ENCODE measurements around the gene PPP1R10. TPM values are rescaled to one million over a fixed set of nuclear protein-coding genes. Genes with fewer than 3 reads are reported as not detected.
"Not testable (repeated sequence)": the region's sequence is repeated elsewhere in the genome, so short reads cannot be mapped to it uniquely, and the experiment has no call there.

The PPP1R10 gene
- total RNA-seq, 4 donors from 2014 or later: 24.1 to 31.5 (median 27.0) TPM

GRCh38 chr6:30599625-30600324 is 17.3 kb downstream of the PPP1R10 start:
- H3K27me3 ChIP-seq: no peaks in the 10 kb centered on the region
- peaks cover 5 to 46% of the 10 kb centered on the region in 2 donors for H3K36me3 ChIP-seq
- H3K4me1 ChIP-seq: no peaks in the 10 kb centered on the region
- no peak for TF ChIP-seq CTCF (IDR thresholded peaks at IDR 0.05 in 4 of 5, conservative IDR thresholded peaks at IDR 0.05 in 1 of 5)
- ATAC-seq (no peak), DNase-seq (no peak)
- in situ Hi-C loops (cut with MboI; ENCODE audit: low sequenced_read_pairs in 4 of 4) (loop anchor here in 1 of 4 donors (25.0 kb wide), 1 partner anchor 1588 kb away; the partner anchor contains the start of genes AGER, AGPAT1, GPSM3 and PBX2), intact Hi-C loops (cut with DNase I; ENCODE audit: low total_unique reads) (loop anchor here (5.0 kb wide), 1 partner anchor 117 kb away; no protein-coding TSS in a partner anchor)
- H3K4me3 ChIP-seq: no peak overlapping the region
- H3K9me3 ChIP-seq: no peaks in the 10 kb centered on the region
- no peak overlapping the region for H3K27ac ChIP-seq

- Histone ChIP-seq H3K4me1 (no peaks in the 10 kb centered on the region), H3K27me3 (no peaks in the 10 kb centered on the region), H3K36me3 (peaks cover 5 to 44% of the 10 kb centered on the region in 2 donors), H3K4me3 (no peak overlapping the region), H3K9me3 (no peaks in the 10 kb centered on the region), H3K27ac (no peak overlapping the region)
- intact Hi-C loops (cut with DNase I; ENCODE audit: low total_unique reads) (loop anchor here (5.0 kb wide), 1 partner anchor 117 kb away; no protein-coding TSS in a partner anchor), in situ Hi-C loops (cut with MboI; ENCODE audit: low sequenced_read_pairs in 4 of 4) (no loop called here)
- DNase-seq: no peak
- ATAC-seq: no peak
- no peak for TF ChIP-seq CTCF (IDR thresholded peaks at IDR 0.05 in 4 of 5, conservative IDR thresholded peaks at IDR 0.05 in 1 of 5)
- TF ChIP-seq POLR2A (IDR thresholded peaks at IDR 0.05): no peak
Measured at GRCh38 chr6:30598912-30599624, 18.0 kb downstream of the PPP1R10 start.

GRCh38 chr6:30597315-30598144 is 19.5 kb downstream of the PPP1R10 start:
- TF ChIP-seq CTCF (IDR thresholded peaks at IDR 0.05 in 4 of 5, conservative IDR thresholded peaks at IDR 0.05 in 1 of 5): peak; percentile 62 to 78 (median 72)
- peak in 1 of 2 donors; percentile 13 for TF ChIP-seq POLR2A (IDR thresholded peaks at IDR 0.05)
- H3K27me3 ChIP-seq; in situ Hi-C loops (cut with MboI; ENCODE audit: low sequenced_read_pairs in 4 of 4); H3K4me3 ChIP-seq; H3K9me3 ChIP-seq; H3K4me1 ChIP-seq; H3K27ac ChIP-seq: not testable (repeated sequence)
- ATAC-seq: peak; percentile 75 to 81
- intact Hi-C loops (cut with DNase I; ENCODE audit: low total_unique reads): loop anchor here (2.0 to 5.0 kb wide), 2 partner anchors 57 to 115 kb away; no protein-coding TSS in a partner anchor
- peak in 1 of 2 donors; percentile 67 for DNase-seq
- peaks cover 0 to 42% of the 10 kb centered on the region in 2 donors for H3K36me3 ChIP-seq

- peaks cover 0 to 4% of the 10 kb centered on the region in 2 donors for H3K4me1 ChIP-seq
- ATAC-seq (no peak), DNase-seq (no peak)
- in situ Hi-C loops (cut with MboI; ENCODE audit: low sequenced_read_pairs in 4 of 4): no loop called here
- no peak for TF ChIP-seq POLR2A (IDR thresholded peaks at IDR 0.05)
- TF ChIP-seq CTCF (IDR thresholded peaks at IDR 0.05 in 4 of 5, conservative IDR thresholded peaks at IDR 0.05 in 1 of 5): no peak
- H3K4me3 ChIP-seq: no peak overlapping the region
- intact Hi-C loops (cut with DNase I; ENCODE audit: low total_unique reads): no loop called here
- H3K27me3 ChIP-seq: no peaks in the 10 kb centered on the region
- no peaks in the 10 kb centered on the region for H3K9me3 ChIP-seq
- H3K27ac ChIP-seq: no peak overlapping the region
- H3K36me3 ChIP-seq: peaks cover 0 to 70% of the 10 kb centered on the region in 2 donors
Measured at GRCh38 chr6:30592287-30592686, 24.8 kb downstream of the PPP1R10 start.

Data from gastrocnemius medialis (tissue), 4 donors.